GM21619 (cell line): ENCODE data around the gene MLANA.
"Not testable (repeated sequence)": the region's sequence is repeated elsewhere in the genome, so short reads cannot be mapped to it uniquely, and the experiment has no call there.

Experiments used
- ATAC-seq: cut with Tn5 transposase; IDR thresholded peaks from one replicate; pipeline ENCODE4 v1.9.1; 2021; ENCODE audit not compliant: unreplicated experiment

The MLANA gene

GRCh38 chr9:5869315-5870019 is 21.2 kb upstream of the MLANA start:
- no peak for ATAC-seq

- no peak for ATAC-seq
Observed at GRCh38 chr9:5870020-5870339, 20.7 kb upstream of the MLANA start.

- ATAC-seq: no peak
Observed at GRCh38 chr9:5870691-5871090, 20.0 kb upstream of the MLANA start.

DNA sequence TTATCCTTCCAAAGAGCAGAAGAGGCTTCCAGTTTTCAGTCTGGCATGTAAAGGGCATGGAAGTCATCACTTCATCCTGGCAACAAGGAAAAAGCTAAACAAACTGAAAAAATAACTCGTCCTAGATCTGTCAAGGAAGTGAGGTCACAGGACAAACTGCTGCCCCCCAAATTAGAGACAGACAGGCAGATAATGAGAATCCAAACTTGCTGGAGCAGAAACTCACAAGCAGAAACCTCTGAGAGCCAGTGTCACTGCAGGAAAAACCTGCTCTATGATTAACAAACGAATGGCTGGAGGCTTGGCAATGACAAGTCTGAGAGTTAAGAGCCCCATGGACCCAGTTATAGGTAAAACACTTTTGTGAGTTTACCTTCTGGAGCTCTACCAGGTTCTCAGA is 18.9 kb upstream of the MLANA start:
- ATAC-seq: no peak

DNA sequence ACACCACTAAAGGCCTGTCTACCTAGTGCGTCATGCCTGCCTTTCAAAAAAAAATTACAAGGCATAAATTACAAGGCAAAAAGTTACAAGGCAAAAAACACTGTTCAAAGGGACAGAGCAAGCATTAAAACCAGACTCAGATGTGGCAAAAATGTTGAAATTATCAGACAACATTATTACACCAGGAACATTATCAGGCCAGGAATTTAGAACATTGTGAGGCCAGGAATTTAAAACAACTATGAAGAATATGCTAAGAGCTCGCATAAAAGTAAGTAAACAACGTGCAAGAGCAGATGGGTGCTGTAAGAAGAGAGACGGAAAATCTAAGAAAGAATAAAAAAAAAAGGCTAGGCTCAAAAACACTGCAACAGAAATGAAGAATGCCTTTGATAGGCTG is 18.2 kb upstream of the MLANA start:
- no peak for ATAC-seq

DNA sequence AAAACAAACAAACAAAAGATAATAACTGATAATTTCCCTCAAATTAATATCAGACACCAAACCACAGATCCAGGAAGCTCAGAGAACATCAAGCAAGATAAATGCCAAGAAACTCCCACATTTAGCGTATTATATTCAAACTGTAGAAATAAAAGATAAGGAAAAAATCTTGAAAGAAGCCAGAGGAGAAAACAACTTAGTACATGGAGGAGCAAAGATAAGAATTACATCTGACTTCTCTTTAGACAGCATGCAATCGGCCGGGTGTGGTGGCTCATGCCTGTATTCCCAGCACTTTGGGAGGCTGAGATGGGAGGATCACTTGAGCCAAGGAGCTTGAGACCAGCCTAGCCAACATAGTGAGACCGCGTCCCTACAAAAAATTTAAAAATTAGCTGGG is 17.2 kb upstream of the MLANA start:
- ATAC-seq: no peak

- no peak for ATAC-seq
Observed at GRCh38 chr9:5874048-5874447, 16.6 kb upstream of the MLANA start.

- ATAC-seq: peak; percentile 72
Observed at GRCh38 chr9:5876026-5876425, 14.7 kb upstream of the MLANA start.

GRCh38 chr9:5876711-5877110 is 14.0 kb upstream of the MLANA start:
- ATAC-seq: no peak

DNA sequence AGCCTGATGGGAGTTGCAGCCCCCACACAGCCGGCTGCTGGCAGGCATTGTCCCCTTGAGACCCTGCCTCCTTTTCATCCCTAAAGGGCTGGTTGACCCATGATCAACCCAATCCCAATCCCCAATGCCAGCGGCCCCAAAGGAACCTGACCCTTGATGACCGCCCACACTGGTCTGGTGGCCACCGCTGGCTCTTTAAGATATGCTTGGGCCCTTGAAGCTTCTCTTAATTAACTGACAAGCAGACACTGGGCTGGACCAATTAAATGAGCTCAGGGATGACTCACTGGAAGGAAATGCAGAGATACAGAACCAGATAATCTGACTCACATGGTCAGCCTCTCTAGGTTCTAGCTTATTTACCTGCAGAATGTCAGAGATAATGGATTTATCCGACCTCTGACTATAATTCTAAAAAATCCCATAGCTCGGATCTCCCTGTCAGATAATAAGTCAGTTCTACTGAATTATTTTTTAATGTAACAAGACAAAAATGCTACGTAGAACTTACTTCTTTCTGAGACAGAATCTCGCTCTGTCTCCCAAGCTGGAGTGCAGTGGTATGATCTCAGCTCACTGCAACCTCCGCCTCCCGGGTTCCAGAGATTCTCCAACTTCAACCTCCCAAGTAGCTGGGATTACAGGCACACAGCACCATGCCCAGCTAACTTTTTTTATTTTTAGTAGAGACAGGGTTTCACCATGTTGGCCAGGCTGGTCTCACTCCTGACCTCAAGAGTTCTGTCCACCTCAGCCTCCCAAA is 11.1 kb upstream of the MLANA start:
- no peak for ATAC-seq

- not testable (repeated sequence) for ATAC-seq
Observed at GRCh38 chr9:5882244-5883012, 8.3 kb upstream of the MLANA start.

DNA sequence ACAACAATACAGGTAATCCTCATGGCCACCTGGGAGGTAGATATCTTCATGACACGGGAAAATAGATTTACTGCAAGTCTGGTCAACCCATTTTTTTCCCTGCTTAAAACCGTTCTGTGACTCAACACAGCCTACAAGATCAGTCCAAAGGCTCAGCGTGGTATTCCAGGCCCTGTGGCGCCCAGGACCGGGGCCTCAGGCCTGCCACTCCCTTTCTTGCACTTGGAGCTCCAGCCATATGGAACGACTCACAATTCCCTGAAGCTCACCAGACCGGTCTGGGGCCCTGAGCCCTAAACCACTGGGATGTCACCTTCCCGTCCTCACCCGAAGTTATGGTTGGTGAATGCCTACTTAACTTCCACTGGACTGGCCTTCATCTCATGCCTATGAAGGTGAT is 6.5 kb upstream of the MLANA start:
- no peak for ATAC-seq

GRCh38 chr9:5886114-5886939 is 4.4 kb upstream of the MLANA start:
- ATAC-seq: peak; percentile 88

- no peak for ATAC-seq
Observed at GRCh38 chr9:5892456-5893133, 1.9 kb downstream of the MLANA start.

GRCh38 chr9:5893134-5893505 is 2.4 kb downstream of the MLANA start:
- no peak for ATAC-seq

- no peak for ATAC-seq
Observed at GRCh38 chr9:5893591-5894236, 3.0 kb downstream of the MLANA start.

- ATAC-seq: no peak
Observed at GRCh38 chr9:5894237-5894959, 3.7 kb downstream of the MLANA start.

DNA sequence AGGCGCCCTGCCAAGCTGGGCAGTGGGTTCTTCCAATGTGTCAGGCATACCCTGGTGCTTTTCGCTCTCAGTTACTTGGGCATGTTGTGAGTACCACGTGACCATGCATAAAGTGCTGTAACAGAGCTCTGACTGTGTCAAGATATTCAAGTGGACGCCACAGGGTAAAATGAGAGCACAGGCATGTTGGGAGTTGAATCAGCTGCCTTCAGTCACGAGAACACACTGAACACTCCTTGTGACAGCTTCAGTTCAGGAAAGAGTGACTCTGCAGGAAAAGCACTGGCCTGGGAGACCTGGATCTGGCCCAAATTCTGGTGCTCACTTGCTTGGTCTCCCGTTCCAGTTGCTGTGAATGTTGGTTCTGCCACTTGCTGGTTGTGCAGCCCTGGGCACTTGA is 5.1 kb downstream of the MLANA start:
- ATAC-seq: no peak

DNA sequence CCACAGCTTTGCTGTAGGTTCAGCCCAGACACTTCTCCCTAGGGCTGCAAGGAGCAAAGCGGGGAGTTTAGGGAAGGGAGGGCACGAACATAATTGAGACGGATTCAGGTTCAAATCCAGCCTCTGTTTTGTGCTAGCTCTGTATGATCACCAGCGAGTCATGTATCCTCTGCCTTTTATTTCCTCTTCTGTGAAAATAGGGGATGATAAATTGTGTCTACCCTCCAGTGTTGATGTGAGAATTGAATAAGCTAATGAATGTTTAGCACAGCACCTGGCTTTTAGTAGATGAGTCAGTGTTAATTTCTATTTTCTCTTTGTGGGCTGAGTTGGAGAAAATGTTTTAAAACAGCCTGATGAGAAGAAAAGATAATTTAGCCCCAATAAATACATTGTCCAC is 6.2 kb downstream of the MLANA start:
- ATAC-seq: no peak

- no peak for ATAC-seq
Observed at GRCh38 chr9:5897851-5898250, 7.2 kb downstream of the MLANA start.
